DOHH2 (cell line): Measurements from ENCODE around the gene SOAT2.

Experiments used
- H3F3A ChIP-seq: fragments of 200-600 bp; sonication (generic), shearing (Covaris generic); 2 replicates; pipeline ENCODE4 v1.6.0; 2016; ENCODE audit warnings: antibody characterized with exemption, mild to moderate bottlenecking; ENCODE audit not compliant: control insufficient read depth, insufficient read depth
- H3K27ac ChIP-seq: fragments of 200-600 bp; sonication (generic); 2 replicates; pipeline ENCODE4 v1.5.1; 2014; ENCODE audit warnings: low read depth, mild to moderate bottlenecking, low read length, moderate library complexity
- H3K27me3 ChIP-seq: fragments of 200-600 bp; sonication (generic); 2 replicates; pipeline ENCODE4 v1.6.1; 2014; ENCODE audit warnings: mild to moderate bottlenecking, low read length, mixed read lengths; ENCODE audit not compliant: control insufficient read depth
- H3K36me3 ChIP-seq: fragments of 200-600 bp; sonication (generic); 2 replicates; pipeline ENCODE4 v1.6.1; 2014; ENCODE audit warnings: mild to moderate bottlenecking, low read length, moderate library complexity, mixed read lengths; ENCODE audit not compliant: control insufficient read depth
- H3K4me1 ChIP-seq: fragments of 200-600 bp; sonication (generic); 2 replicates; pipeline ENCODE4 v1.6.1; 2014; ENCODE audit warnings: mild to moderate bottlenecking, low read length, mixed read lengths; ENCODE audit not compliant: control insufficient read depth
- H3K4me2 ChIP-seq: fragments of 200-600 bp; sonication (generic); 2 replicates; pipeline ENCODE4 v1.6.0; 2014; ENCODE audit warnings: mild to moderate bottlenecking, low read length, moderate library complexity
- H3K4me3 ChIP-seq: fragments of 200-600 bp; sonication (generic); 2 replicates; pipeline ENCODE4 v1.5.1; 2014; ENCODE audit warnings: mild to moderate bottlenecking, low read length, mixed read lengths
- H3K79me2 ChIP-seq: fragments of 200-600 bp; sonication (generic); 2 replicates; pipeline ENCODE4 v1.6.1; 2014; ENCODE audit warnings: mild to moderate bottlenecking, low read length, mixed read lengths; ENCODE audit not compliant: control insufficient read depth
- H3K9me2 ChIP-seq: fragments of 200-600 bp; sonication (generic); replicated peaks from 2 replicates; pipeline ENCODE4 v1.6.1; 2014; ENCODE audit warnings: mild to moderate bottlenecking, low read length, mixed read lengths; ENCODE audit not compliant: control insufficient read depth
- H3K9me3 ChIP-seq: fragments of 200-600 bp; sonication (generic); 2 replicates; pipeline ENCODE4 v1.6.1; 2014; ENCODE audit warnings: antibody characterized with exemption, low read length, mixed read lengths; ENCODE audit not compliant: control insufficient read depth, insufficient read depth
- H4K20me1 ChIP-seq: fragments of 200-600 bp; sonication (generic); 2 replicates; pipeline ENCODE4 v1.6.0; 2014; ENCODE audit warnings: low read depth, mild to moderate bottlenecking, antibody characterized with exemption, low read length, moderate library complexity; ENCODE audit not compliant: control insufficient read depth, insufficient read depth
- CTCF ChIP-seq: fragments of 200-600 bp; sonication (generic); IDR thresholded peaks from one replicate; pipeline ENCODE4 v1.5.1; 2014; ENCODE audit warnings: antibody characterized with exemption, mild to moderate bottlenecking, low read depth, low read length; ENCODE audit not compliant: poor library complexity, severe bottlenecking
- EZH2phosphoT487 ChIP-seq: fragments of 200-600 bp; sonication (generic); IDR thresholded peaks from 2 replicates; pipeline ENCODE4 v1.6.1; 2017; ENCODE audit warnings: borderline replicate concordance, mild to moderate bottlenecking, antibody characterized with exemption, low read length, moderate library complexity, mixed read lengths

The SOAT2 gene

DNA sequence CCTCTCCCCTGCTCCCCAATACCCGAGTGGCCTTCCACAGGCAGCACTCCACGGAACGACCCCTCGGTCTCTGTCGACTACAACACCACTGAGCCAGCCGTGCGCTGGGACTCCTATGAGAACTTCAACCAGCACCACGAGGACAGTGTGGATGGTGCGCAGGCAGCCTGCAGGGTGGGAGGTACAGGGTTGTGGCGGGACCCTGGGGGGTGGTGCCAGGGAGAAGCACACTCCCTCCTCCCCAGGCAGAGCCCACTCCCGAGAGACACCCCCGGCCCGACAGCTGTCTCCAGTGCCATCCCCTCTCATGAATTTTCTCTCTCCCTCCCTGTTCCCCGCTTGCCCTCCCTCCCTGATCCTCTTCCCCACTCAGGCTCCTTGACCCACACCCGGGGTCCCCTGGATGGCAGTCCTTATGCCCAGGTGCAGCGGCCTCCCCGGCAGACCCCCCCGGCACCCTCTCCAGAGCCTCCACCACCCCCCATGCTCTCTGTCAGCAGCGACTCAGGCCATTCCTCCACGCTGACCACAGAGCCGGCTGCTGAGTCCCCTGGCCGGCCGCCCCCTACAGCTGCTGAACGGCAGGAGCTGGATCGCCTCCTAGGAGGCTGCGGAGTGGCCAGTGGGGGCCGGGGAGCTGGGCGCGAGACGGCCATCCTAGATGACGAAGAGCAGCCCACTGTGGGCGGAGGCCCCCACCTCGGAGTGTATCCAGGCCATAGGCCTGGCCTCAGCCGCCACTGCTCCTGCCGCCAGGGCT is 44.4 kb upstream of the SOAT2 start:
- H3K27ac ChIP-seq = no peak overlapping the region
- H3K4me1 ChIP-seq = peaks cover 2% of the 10 kb centered on the region
- no peaks in the 10 kb centered on the region for H3K9me2 ChIP-seq
- H4K20me1 ChIP-seq = no peaks in the 10 kb centered on the region
- H3K36me3 ChIP-seq = peaks cover under 1% of the 10 kb centered on the region; the same call in 1 of the 2 replicates
- no peak overlapping the region for H3K4me3 ChIP-seq
- no peaks in the 10 kb centered on the region for H3K9me3 ChIP-seq
- H3K27me3 ChIP-seq = peaks cover 5% of the 10 kb centered on the region
- no peaks in the 10 kb centered on the region for H3K79me2 ChIP-seq
- no peak overlapping the region for H3K4me2 ChIP-seq
- H3F3A ChIP-seq = 0 out of 2 replicates have a peak, but pooled peaks cover 4% of the 10 kb centered on the region
- no peak for TF ChIP-seq EZH2phosphoT487
- no peak for TF ChIP-seq CTCF

DNA sequence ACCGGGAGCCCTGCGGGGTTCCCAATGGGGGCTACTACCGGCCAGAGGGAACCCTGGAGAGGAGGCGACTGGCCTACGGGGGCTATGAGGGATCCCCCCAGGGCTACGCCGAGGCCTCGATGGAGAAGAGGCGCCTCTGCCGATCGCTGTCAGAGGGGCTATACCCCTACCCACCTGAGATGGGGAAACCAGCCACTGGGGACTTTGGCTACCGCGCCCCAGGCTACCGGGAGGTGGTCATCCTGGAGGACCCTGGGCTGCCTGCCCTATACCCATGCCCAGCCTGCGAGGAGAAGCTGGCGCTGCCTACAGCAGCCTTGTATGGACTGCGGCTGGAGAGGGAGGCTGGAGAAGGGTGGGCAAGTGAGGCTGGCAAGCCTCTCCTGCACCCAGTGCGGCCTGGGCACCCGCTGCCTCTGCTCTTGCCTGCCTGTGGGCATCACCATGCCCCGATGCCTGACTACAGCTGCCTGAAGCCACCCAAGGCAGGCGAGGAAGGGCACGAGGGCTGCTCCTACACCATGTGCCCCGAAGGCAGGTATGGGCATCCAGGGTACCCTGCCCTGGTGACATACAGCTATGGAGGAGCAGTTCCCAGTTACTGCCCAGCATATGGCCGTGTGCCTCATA is 43.7 kb upstream of the SOAT2 start:
- H3K36me3 ChIP-seq = peaks cover 5% of the 10 kb centered on the region
- peaks cover 5% of the 10 kb centered on the region for H3K27me3 ChIP-seq
- 0 out of 2 replicates have a peak, but pooled peaks cover 4% of the 10 kb centered on the region for H3F3A ChIP-seq
- no peak overlapping the region for H3K27ac ChIP-seq
- H3K4me2 ChIP-seq = no peak overlapping the region
- no peaks in the 10 kb centered on the region for H3K4me1 ChIP-seq
- TF ChIP-seq CTCF (no peak), EZH2phosphoT487 (no peak)
- no peaks in the 10 kb centered on the region for H3K79me2 ChIP-seq
- H3K9me3 ChIP-seq = no peaks in the 10 kb centered on the region
- no peaks in the 10 kb centered on the region for H4K20me1 ChIP-seq
- no peak overlapping the region for H3K4me3 ChIP-seq
- no peaks in the 10 kb centered on the region for H3K9me2 ChIP-seq

GRCh38 chr12:53060064-53060720 is 43.1 kb upstream of the SOAT2 start:
- Histone ChIP-seq H3K4me1 (no peaks in the 10 kb centered on the region), H3K9me2 (no peaks in the 10 kb centered on the region), H3K36me3 (peaks cover 10% of the 10 kb centered on the region), H3K9me3 (no peaks in the 10 kb centered on the region), H3K27ac (no peak overlapping the region), H4K20me1 (no peaks in the 10 kb centered on the region), H3F3A (0 out of 2 replicates have a peak, but pooled peaks cover 4% of the 10 kb centered on the region), H3K79me2 (no peaks in the 10 kb centered on the region), H3K4me3 (no peak overlapping the region), H3K27me3 (peaks cover 5% of the 10 kb centered on the region), H3K4me2 (no peak overlapping the region)
- no peak for TF ChIP-seq CTCF
- TF ChIP-seq EZH2phosphoT487 = no peak
